Stimulated activated CD4-positive, alpha-beta T cell treated with anti-CD3 and anti-CD28 coated beads, Interleukin-12 subunit alpha, Interleukin-12 subunit beta, amount 100 ng/mL, for 24 hours (primary cell): ENCODE data around the gene SIDT2.
"Not testable (repeated sequence)": the region's sequence is repeated elsewhere in the genome, so short reads cannot be mapped to it uniquely, and the experiment has no call there.

Experiments
- DNase-seq, 2 experiments: peaks; one replicate each; pipeline ENCODE4 v3.0.0-alpha.2; 2020; ENCODE audit warnings: low read depth in 2 of 2

The SIDT2 gene

GRCh38 chr11:117178210-117179034 lies at the start of gene SIDT2:
Gene SIDT2, plus strand, starts transcription at chr11:117178743. Its CDS starts 521 bp downstream, at chr11:117179264.
- DNase-seq: peak; percentile 80 to 86

GRCh38 chr11:117130396-117130795 lies 48.1 kb upstream of the SIDT2 start:
- DNase-seq: not testable (repeated sequence)

- no peak for DNase-seq
Observed at GRCh38 chr11:117130879-117131278, 47.7 kb upstream of the SIDT2 start.

GRCh38 chr11:117134431-117134830 lies 44.1 kb upstream of the SIDT2 start:
- DNase-seq: no peak

- not testable (repeated sequence) for DNase-seq
Observed at GRCh38 chr11:117134979-117135378, 43.6 kb upstream of the SIDT2 start.

GRCh38 chr11:117137223-117138086 lies 41.1 kb upstream of the SIDT2 start:
- not testable (repeated sequence) for DNase-seq

GRCh38 chr11:117143390-117143789 lies 35.2 kb upstream of the SIDT2 start:
- no peak for DNase-seq

- peak; percentile 95 to 97 for DNase-seq
Observed at GRCh38 chr11:117143871-117144476, 34.6 kb upstream of the SIDT2 start, which contains the start of gene PAFAH1B2. Gene PAFAH1B2, plus strand, starts transcription at chr11:117144287. Its CDS starts 8,161 bp downstream, at chr11:117152448.

GRCh38 chr11:117144477-117145392 lies 33.8 kb upstream of the SIDT2 start:
- peak in 1 of 2 experiments; percentile 9 for DNase-seq

- DNase-seq: no peak
Observed at GRCh38 chr11:117145393-117145761, 33.2 kb upstream of the SIDT2 start.

GRCh38 chr11:117146521-117146920 lies 32.0 kb upstream of the SIDT2 start:
- DNase-seq: no peak

GRCh38 chr11:117152066-117152465 lies 26.5 kb upstream of the SIDT2 start:
- DNase-seq: no peak

GRCh38 chr11:117154468-117154867 lies 24.1 kb upstream of the SIDT2 start:
- DNase-seq: no peak

GRCh38 chr11:117157507-117157906 lies 21.0 kb upstream of the SIDT2 start:
- no peak for DNase-seq

GRCh38 chr11:117159892-117160291 lies 18.7 kb upstream of the SIDT2 start:
- DNase-seq: no peak

- no peak for DNase-seq
Observed at GRCh38 chr11:117160826-117161225, 17.7 kb upstream of the SIDT2 start.

- no peak for DNase-seq
Observed at GRCh38 chr11:117166491-117166890, 12.1 kb upstream of the SIDT2 start.

- no peak for DNase-seq
Observed at GRCh38 chr11:117169736-117170135, 8.8 kb upstream of the SIDT2 start.

GRCh38 chr11:117170210-117170609 lies 8.3 kb upstream of the SIDT2 start:
- DNase-seq: no peak

GRCh38 chr11:117171007-117171403 lies 7.5 kb upstream of the SIDT2 start:
- DNase-seq: no peak
